ENCODE measurements around the gene SASH3. TPM values are rescaled to one million over a fixed set of nuclear protein-coding genes. Genes with fewer than 3 reads are reported as not detected.
A peak's percentile ranks its signal among the peaks of the same experiment; 100 is the strongest.

SASH3 gene
- total RNA-seq, 1 donor from 2014 or later: not detected

DNA sequence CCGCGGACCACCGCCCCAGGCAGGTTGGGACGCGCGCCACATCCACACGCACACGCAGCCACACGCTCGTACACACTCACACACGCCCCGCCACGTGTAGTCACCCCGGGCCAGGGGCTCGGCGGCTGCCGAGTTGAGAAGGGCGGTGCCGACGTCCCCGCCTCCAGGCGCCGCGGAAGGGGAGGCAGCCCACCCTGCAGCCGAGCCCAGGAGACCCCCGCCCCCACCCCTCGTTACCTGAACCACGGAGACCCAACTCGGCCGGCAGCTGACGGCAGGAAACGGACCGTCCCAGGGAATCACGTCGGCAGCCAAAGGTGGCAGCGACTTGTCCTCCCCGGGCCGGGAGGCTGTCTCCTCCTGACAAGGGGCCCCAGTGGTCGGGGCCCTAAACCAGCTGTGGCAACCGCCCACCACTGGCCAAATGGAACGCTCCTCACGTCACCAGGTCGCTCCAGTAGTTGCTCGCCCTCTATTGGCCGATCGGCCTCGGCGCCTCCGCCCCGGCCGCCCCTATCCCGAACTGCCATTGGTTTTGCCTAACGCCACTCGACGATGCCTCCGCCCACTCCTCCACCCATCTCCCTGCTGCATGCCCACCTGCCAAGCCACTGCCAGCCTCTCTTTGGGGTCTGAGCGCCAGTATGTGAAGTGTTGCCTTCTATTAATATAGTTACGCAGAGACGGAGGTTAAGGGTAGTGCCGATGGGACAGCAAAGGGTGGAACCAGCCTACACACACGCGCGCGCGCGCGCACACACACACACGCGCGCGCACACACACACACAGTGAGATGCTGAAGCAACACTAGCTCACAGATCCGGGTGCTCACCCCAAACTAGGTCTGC lies 63.9 kb downstream of the SASH3 start, which contains the start of gene ZDHHC9:
Gene ZDHHC9, minus strand, starts transcription at position 428 of the 848 bp plus-strand sequence. CDS start 1,941 bp downstream, outside the sequence.
- peak within 1 kb of the TSS; percentile 85 for H2AFZ ChIP-seq (ENCODE audit: low read depth, low read length)
- peaks cover 3% of the 10 kb centered on the region for H3K27me3 ChIP-seq (ENCODE audit: insufficient read depth, low read length)
- H3K27ac Mint-ChIP-seq (ENCODE audit: unreplicated experiment): peak within 1 kb of the TSS; percentile 72
- H3K36me3 Mint-ChIP-seq (ENCODE audit: low read depth, unreplicated experiment): no peaks in the 10 kb centered on the region
- H3K4me3 Mint-ChIP-seq (ENCODE audit: unreplicated experiment): peak within 1 kb of the TSS; percentile 92
- TF ChIP-seq CTCF (IDR thresholded peaks at IDR 0.05; ENCODE audit: insufficient read depth, low read depth, low read length) (no peak), EZH2 (IDR thresholded peaks at IDR 0.05; ENCODE audit: insufficient read depth, low read length) (no peak)
- DNase-seq (ENCODE audit: low read depth) (peak; percentile 77), FAIRE-seq (peak; percentile 9)
- H3K27ac ChIP-seq (ENCODE audit: low read depth, low read length): peak within 1 kb of the TSS; percentile 52
- peaks cover 23% of the 10 kb centered on the region for H3K4me1 Mint-ChIP-seq (ENCODE audit: low read depth, unreplicated experiment)
- H3K9me3 ChIP-seq (ENCODE audit: insufficient read depth, low read depth, low read length): no peaks in the 10 kb centered on the region
- peak within 1 kb of the TSS; percentile 84 for H3K9ac ChIP-seq (ENCODE audit: low read length)
- peak within 1 kb of the TSS; percentile 74 for H3K4me3 ChIP-seq (ENCODE audit: insufficient read depth, low read depth, low read length)
- H3K4me2 ChIP-seq (ENCODE audit: low read length): peak within 1 kb of the TSS; percentile 87
- H3K4me1 ChIP-seq (ENCODE audit: insufficient read depth, low read length): peaks cover 6% of the 10 kb centered on the region
- no peaks in the 10 kb centered on the region for H3K27me3 Mint-ChIP-seq (ENCODE audit: low read depth, unreplicated experiment)
- H3K9me3 Mint-ChIP-seq (ENCODE audit: unreplicated experiment): no peaks in the 10 kb centered on the region
- H4K20me1 ChIP-seq (ENCODE audit: insufficient read depth, low read length): peaks cover 28% of the 10 kb centered on the region
- peaks cover 2% of the 10 kb centered on the region for H3K36me3 ChIP-seq (ENCODE audit: insufficient read depth, low read length)
- peaks cover 27% of the 10 kb centered on the region for H3K79me2 ChIP-seq (ENCODE audit: insufficient read depth, low read length)

Other genes starting within 250 kb of the SASH3 start
- 36.1 and 36.2 TPM in 2 replicates for gene OCRL, start 239.7 kb upstream of the SASH3 start, total RNA-seq
- 0.62 and 2.1 TPM in 2 replicates for gene APLN, start 125.0 kb upstream of the SASH3 start, total RNA-seq
- gene XPNPEP2, start 41.0 kb upstream of the SASH3 start, total RNA-seq: not detected in 2 replicates
- gene ZDHHC9, start 63.9 kb downstream of the SASH3 start, total RNA-seq: 64.0 and 66.7 TPM in 2 replicates
- gene UTP14A, start 126.2 kb downstream of the SASH3 start, total RNA-seq: 22.2 and 23.4 TPM in 2 replicates
- gene BCORL1, start 202.7 kb downstream of the SASH3 start, total RNA-seq: 20.0 and 22.3 TPM in 2 replicates